OCI-LY1 (cell line): Measurements from ENCODE around the gene CD276.

Experiments
- H2AFZ ChIP-seq: fragments of 200-600 bp; sonication (generic), shearing (Covaris generic); 2 replicates; pipeline ENCODE4 v1.6.0; 2014; ENCODE audit warnings: antibody characterized with exemption, mild to moderate bottlenecking, low read length
- H3F3A ChIP-seq: fragments of 200-600 bp; sonication (generic), shearing (Covaris generic); 2 replicates; pipeline ENCODE4 v1.6.0; 2014; ENCODE audit warnings: mild to moderate bottlenecking, antibody characterized with exemption, low read length, moderate library complexity; ENCODE audit not compliant: insufficient read depth
- H3K27ac ChIP-seq: fragments of 200-600 bp; sonication (generic); 2 replicates; pipeline ENCODE4 v1.5.1; 2014; ENCODE audit warnings: low read length, mixed run types, mild to moderate bottlenecking, low read depth; ENCODE audit not compliant: poor library complexity, severe bottlenecking
- H3K27me3 ChIP-seq: fragments of 200-600 bp; sonication (generic); 2 replicates; pipeline ENCODE4 v1.6.0; 2014; ENCODE audit warnings: antibody characterized with exemption, mild to moderate bottlenecking, low read length, moderate library complexity; ENCODE audit not compliant: insufficient read depth
- H3K36me3 ChIP-seq: fragments of 200-600 bp; sonication (generic); 2 replicates; pipeline ENCODE4 v1.6.1; 2014; ENCODE audit warnings: mild to moderate bottlenecking, antibody characterized with exemption, low read length, moderate library complexity, mixed read lengths; ENCODE audit not compliant: insufficient read depth
- H3K4me1 ChIP-seq: fragments of 200-600 bp; sonication (generic); 2 replicates; pipeline ENCODE4 v1.5.1; 2014; ENCODE audit warnings: mild to moderate bottlenecking, low read length, moderate library complexity; ENCODE audit not compliant: insufficient read depth, severe bottlenecking
- H3K4me2 ChIP-seq: fragments of 200-600 bp; sonication (generic), shearing (Covaris generic); 2 replicates; pipeline ENCODE4 v1.6.1; 2014; ENCODE audit warnings: low read length
- H3K4me3 ChIP-seq: fragments of 200-600 bp; sonication (generic); 2 replicates; pipeline ENCODE4 v1.5.1; 2014; ENCODE audit warnings: low read length, low read depth, mild to moderate bottlenecking, mixed read lengths; ENCODE audit not compliant: poor library complexity, severe bottlenecking
- H3K79me2 ChIP-seq: fragments of 200-600 bp; shearing (Covaris generic); 2 replicates; pipeline ENCODE4 v1.6.1; 2016; ENCODE audit warnings: mixed run types, low read length, mixed read lengths; ENCODE audit not compliant: insufficient read depth
- H3K9ac ChIP-seq: fragments of 200-600 bp; sonication (generic), shearing (Covaris generic); 2 replicates; pipeline ENCODE4 v1.6.1; 2014; ENCODE audit warnings: mild to moderate bottlenecking, low read length, mixed read lengths
- H3K9me2 ChIP-seq: fragments of 200-600 bp; sonication (generic), shearing (Covaris generic); 2 replicates; pipeline ENCODE4 v1.6.1; 2014; ENCODE audit warnings: low read depth, mild to moderate bottlenecking, low read length, mixed read lengths
- H3K9me3 ChIP-seq: fragments of 200-600 bp; shearing (Covaris generic); 2 replicates; pipeline ENCODE4 v1.6.1; 2014; ENCODE audit warnings: low read length, mixed read lengths
- H4K20me1 ChIP-seq: fragments of 200-600 bp; sonication (generic), shearing (Covaris generic); 2 replicates; pipeline ENCODE4 v1.6.0; 2016; ENCODE audit warnings: mild to moderate bottlenecking, low read length; ENCODE audit not compliant: insufficient read depth
- CTCF ChIP-seq: fragments of 200-600 bp; sonication (generic), shearing (Covaris generic); IDR thresholded peaks from 2 replicates; pipeline ENCODE4 v1.5.1; 2017; ENCODE audit warnings: mild to moderate bottlenecking, antibody characterized with exemption, low read length, moderate library complexity, mixed read lengths
- EZH2 ChIP-seq: fragments of 200-600 bp; sonication (generic), shearing (Covaris generic); IDR thresholded peaks from 2 replicates; pipeline ENCODE4 v1.8.0; 2017; ENCODE audit warnings: borderline replicate concordance, mixed run types, mild to moderate bottlenecking, antibody characterized with exemption, low read length, moderate library complexity, mixed read lengths

CD276 gene

GRCh38 chr15:73647259-73648013 is 36.7 kb upstream of the CD276 start:
- H3K4me3 ChIP-seq, result no peak overlapping the region
- no peaks in the 10 kb centered on the region for H3K27me3 ChIP-seq
- H3K9me3 ChIP-seq, result no peaks in the 10 kb centered on the region
- no peaks in the 10 kb centered on the region for H3K4me1 ChIP-seq
- no peaks in the 10 kb centered on the region for H3F3A ChIP-seq
- H4K20me1 ChIP-seq, result no peaks in the 10 kb centered on the region
- no peaks in the 10 kb centered on the region for H3K36me3 ChIP-seq
- TF ChIP-seq EZH2 (no peak), CTCF (no peak)
- H2AFZ ChIP-seq, result no peak overlapping the region
- H3K4me2 ChIP-seq, result no peak overlapping the region
- no peaks in the 10 kb centered on the region for H3K79me2 ChIP-seq
- no peak overlapping the region for H3K9ac ChIP-seq
- no peaks in the 10 kb centered on the region for H3K9me2 ChIP-seq
- H3K27ac ChIP-seq, result no peak overlapping the region

- no peak overlapping the region for H3K4me2 ChIP-seq
- no peak overlapping the region for H3K27ac ChIP-seq
- no peak overlapping the region for H3K4me3 ChIP-seq
- H3K4me1 ChIP-seq, result no peaks in the 10 kb centered on the region
- TF ChIP-seq EZH2 (no peak), CTCF (no peak)
- no peak overlapping the region for H3K9ac ChIP-seq
- no peaks in the 10 kb centered on the region for H3K79me2 ChIP-seq
- H4K20me1 ChIP-seq, result no peaks in the 10 kb centered on the region
- no peaks in the 10 kb centered on the region for H3K27me3 ChIP-seq
- H3K36me3 ChIP-seq, result no peaks in the 10 kb centered on the region
- no peaks in the 10 kb centered on the region for H3F3A ChIP-seq
- no peak overlapping the region for H2AFZ ChIP-seq
- H3K9me3 ChIP-seq, result no peaks in the 10 kb centered on the region
- H3K9me2 ChIP-seq, result no peaks in the 10 kb centered on the region
Measured at GRCh38 chr15:73648014-73648295, 36.2 kb upstream of the CD276 start.

GRCh38 chr15:73650416-73651126 is 33.6 kb upstream of the CD276 start:
- Histone ChIP-seq H3K36me3 (no peaks in the 10 kb centered on the region), H3K27ac (no peak overlapping the region), H3K4me2 (no peak overlapping the region), H3K79me2 (no peaks in the 10 kb centered on the region), H3K9me3 (no peaks in the 10 kb centered on the region), H3K9ac (no peak overlapping the region), H2AFZ (no peak overlapping the region), H4K20me1 (no peaks in the 10 kb centered on the region), H3F3A (no peaks in the 10 kb centered on the region), H3K4me3 (no peak overlapping the region), H3K4me1 (no peaks in the 10 kb centered on the region), H3K9me2 (no peaks in the 10 kb centered on the region), H3K27me3 (no peaks in the 10 kb centered on the region)
- TF ChIP-seq CTCF (no peak), EZH2 (no peak)
